Fibroblast of mammary gland (primary cell): Measurements from ENCODE around the gene CUL4B.
"Not testable (repeated sequence)": the region's sequence is repeated elsewhere in the genome, so short reads cannot be mapped to it uniquely, and the experiment has no call there.

ENCODE experiments used
- DNase-seq: peaks from one replicate; pipeline ENCODE4 v3.0.0-alpha.2; 2010; ENCODE audit warnings: low read depth
- H3K4me3 ChIP-seq: 2 replicates; pipeline ENCODE4 v1.5.1; 2011; ENCODE audit warnings: low read depth, mild to moderate bottlenecking, low read length, moderate library complexity; ENCODE audit not compliant: control insufficient read depth
- TF ChIP-seq, protein P1 (sequence below): conservative IDR thresholded peaks from 2 replicates; pipeline ENCODE4 v1.5.1; 2011; ENCODE audit warnings: low read depth, low read length, inconsistent platforms; ENCODE audit not compliant: control insufficient read depth, insufficient read depth

Gene CUL4B

DNA sequence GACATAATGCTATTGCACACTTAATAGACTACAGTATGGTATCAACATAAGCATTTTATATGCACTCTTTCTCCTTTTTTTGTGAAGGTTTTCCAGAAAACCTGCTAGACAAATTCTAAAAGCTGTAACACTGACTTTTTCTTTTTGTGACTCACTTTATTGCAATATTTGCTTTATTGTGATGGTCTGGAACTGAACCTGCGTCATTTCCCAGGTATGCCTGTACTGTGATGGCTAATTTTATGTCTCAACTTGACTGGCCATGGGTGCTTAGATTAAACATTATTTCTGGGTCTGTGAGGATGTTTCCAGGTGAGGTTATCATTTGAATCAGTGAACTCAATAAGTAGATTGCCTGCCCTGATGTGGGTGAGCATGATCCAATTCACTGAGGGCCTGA lies 56.2 kb downstream of the CUL4B start:
- no peak for DNase-seq
- TF ChIP-seq, protein P1, sequence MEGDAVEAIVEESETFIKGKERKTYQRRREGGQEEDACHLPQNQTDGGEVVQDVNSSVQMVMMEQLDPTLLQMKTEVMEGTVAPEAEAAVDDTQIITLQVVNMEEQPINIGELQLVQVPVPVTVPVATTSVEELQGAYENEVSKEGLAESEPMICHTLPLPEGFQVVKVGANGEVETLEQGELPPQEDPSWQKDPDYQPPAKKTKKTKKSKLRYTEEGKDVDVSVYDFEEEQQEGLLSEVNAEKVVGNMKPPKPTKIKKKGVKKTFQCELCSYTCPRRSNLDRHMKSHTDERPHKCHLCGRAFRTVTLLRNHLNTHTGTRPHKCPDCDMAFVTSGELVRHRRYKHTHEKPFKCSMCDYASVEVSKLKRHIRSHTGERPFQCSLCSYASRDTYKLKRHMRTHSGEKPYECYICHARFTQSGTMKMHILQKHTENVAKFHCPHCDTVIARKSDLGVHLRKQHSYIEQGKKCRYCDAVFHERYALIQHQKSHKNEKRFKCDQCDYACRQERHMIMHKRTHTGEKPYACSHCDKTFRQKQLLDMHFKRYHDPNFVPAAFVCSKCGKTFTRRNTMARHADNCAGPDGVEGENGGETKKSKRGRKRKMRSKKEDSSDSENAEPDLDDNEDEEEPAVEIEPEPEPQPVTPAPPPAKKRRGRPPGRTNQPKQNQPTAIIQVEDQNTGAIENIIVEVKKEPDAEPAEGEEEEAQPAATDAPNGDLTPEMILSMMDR, result no peak
- H3K4me3 ChIP-seq, result no peak overlapping the region

DNA sequence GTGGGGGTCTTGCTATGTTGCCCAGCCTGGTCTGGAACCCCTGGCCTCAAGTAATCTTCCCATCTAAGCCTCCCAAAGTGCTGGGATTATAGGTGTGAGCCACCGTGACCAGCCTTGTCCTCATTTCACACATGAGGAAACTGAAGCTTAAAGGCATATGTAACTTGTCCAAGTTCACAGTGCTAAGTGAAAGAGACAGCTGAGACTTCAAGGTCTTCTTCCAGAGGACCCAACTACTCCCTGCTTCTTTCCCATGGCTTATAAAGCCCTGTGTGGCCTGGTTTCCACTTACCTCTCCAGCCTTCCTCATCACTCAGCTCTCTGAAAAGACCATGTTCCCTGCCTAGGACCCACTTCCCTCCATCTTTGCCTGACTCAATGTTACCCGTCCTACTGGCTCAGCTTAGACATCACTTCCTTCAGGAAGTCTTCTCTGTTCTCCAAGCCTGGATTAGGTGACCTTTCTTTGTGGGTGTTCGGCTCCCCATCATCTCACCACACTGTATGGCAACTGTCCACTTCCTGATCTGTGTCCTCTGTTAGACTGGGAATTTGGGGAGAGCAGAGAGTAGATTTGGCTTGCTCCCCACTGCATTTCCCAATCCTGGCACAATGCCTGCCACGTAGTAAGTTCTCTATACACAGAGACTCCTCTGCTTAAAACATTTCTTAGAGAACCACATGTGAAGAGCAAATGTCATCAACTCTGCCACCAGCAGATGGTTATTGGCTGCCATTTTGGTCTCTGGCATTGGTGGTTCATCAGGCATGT lies 61.3 kb downstream of the CUL4B start:
- DNase-seq, result peak; percentile 65
- TF ChIP-seq, protein P1, result no peak
- no peak overlapping the region for H3K4me3 ChIP-seq

GRCh38 chrX:120490119-120490518 lies 70.6 kb downstream of the CUL4B start:
- not testable (repeated sequence) for DNase-seq, H3K4me3 ChIP-seq

GRCh38 chrX:120486786-120487185 lies 74.0 kb downstream of the CUL4B start:
- TF ChIP-seq, protein P1, result no peak
- no peak for DNase-seq
- H3K4me3 ChIP-seq, result no peak overlapping the region

- peak; percentile 87 for DNase-seq
- TF ChIP-seq, protein P1, result peak; percentile 52
- H3K4me3 ChIP-seq, result peak overlapping the region; percentile 39
These were observed 74.9 kb downstream of the CUL4B start for GRCh38 chrX:120485638-120486520.

DNA sequence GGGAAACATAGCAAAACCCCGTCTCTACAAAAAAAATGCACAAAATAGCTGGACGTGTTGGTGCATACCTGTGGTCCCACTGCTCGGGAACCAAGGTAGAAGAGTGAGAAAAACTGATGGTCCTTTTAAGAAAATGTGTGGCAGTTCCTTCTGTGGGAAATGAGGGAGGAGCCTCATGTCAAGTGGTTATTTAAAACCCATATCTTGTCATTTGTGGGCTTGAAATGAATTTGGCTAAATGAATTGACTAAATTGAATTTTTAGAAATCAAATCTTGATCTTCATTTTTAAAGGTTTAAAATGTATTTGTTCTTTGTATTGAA lies 75.5 kb downstream of the CUL4B start:
- no peak for DNase-seq
- TF ChIP-seq, protein P1, result no peak
- peak overlapping the region; percentile 39 for H3K4me3 ChIP-seq

DNA sequence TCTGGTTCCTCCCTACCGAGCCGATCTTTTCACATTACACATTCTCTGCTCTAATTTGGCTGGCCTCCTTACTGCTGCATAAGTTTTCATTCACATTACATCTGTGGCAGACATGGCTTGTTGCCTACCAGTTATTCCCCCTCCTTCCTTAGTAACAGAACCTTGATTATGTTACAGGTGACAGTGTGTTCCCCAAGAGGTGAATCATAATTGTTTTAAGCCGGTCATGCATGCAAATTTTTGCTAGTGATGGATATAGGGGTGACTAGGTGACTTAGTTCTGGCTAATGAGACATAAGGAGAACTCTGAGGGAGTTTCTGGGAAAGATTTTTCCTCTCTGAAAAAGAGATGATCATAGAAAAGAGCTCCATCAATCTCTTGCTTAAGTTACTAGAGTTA lies 83.3 kb downstream of the CUL4B start:
- H3K4me3 ChIP-seq, result no peak overlapping the region
- no peak for DNase-seq
- TF ChIP-seq, protein P1, result no peak
